Trophoblast cell (in vitro differentiated cells and primary cell): ENCODE results near the gene FRRS1L.

ENCODE experiments used
- DNase-seq, 2 donors: peaks; one replicate each; pipeline ENCODE4 v3.0.0-alpha.2; 2016
- H2AFZ ChIP-seq: 2 replicates; pipeline ENCODE4 v1.6.1; 2013; ENCODE audit warnings: low read length, moderate library complexity, mild to moderate bottlenecking; ENCODE audit not compliant: insufficient read depth, poor library complexity
- H2AK5ac ChIP-seq: 2 replicates; pipeline ENCODE4 v1.6.1; 2013; ENCODE audit warnings: mild to moderate bottlenecking, low read length
- H2BK120ac ChIP-seq: 2 replicates; pipeline ENCODE4 v1.6.1; 2013; ENCODE audit warnings: low read length, mild to moderate bottlenecking, moderate library complexity; ENCODE audit not compliant: insufficient read depth, poor library complexity
- H2BK12ac ChIP-seq: 2 replicates; pipeline ENCODE4 v1.6.1; 2013; ENCODE audit warnings: mild to moderate bottlenecking, low read length, moderate library complexity
- H2BK5ac ChIP-seq: 2 replicates; pipeline ENCODE4 v1.6.1; 2013; ENCODE audit warnings: low read length, low read depth, moderate library complexity, mild to moderate bottlenecking; ENCODE audit not compliant: poor library complexity
- H3K14ac ChIP-seq: 2 replicates; pipeline ENCODE4 v1.6.1; 2013; ENCODE audit warnings: mild to moderate bottlenecking, low read length
- H3K18ac ChIP-seq: 2 replicates; pipeline ENCODE4 v1.6.1; 2013; ENCODE audit warnings: mild to moderate bottlenecking, low read length
- H3K23ac ChIP-seq: 2 replicates; pipeline ENCODE4 v1.6.1; 2013; ENCODE audit warnings: low read length
- H3K27ac ChIP-seq: 2 replicates; pipeline ENCODE4 v1.5.1; 2013; ENCODE audit warnings: low read depth, mild to moderate bottlenecking, inconsistent platforms, low read length, moderate library complexity
- H3K27me3 ChIP-seq: 2 replicates; pipeline ENCODE4 v1.6.1; 2013; ENCODE audit warnings: inconsistent platforms, mild to moderate bottlenecking, low read length, moderate library complexity; ENCODE audit not compliant: insufficient read depth
- H3K36me3 ChIP-seq, 2 experiments: 1 replicate in 1 of 2; 2 replicates in 1 of 2; pipeline ENCODE4 v1.6.1; 2013; ENCODE audit warnings: low read length in 2 of 2, mild to moderate bottlenecking in 2 of 2, moderate library complexity in 1 of 2; ENCODE audit not compliant: insufficient read depth in 2 of 2, control insufficient read depth in 1 of 2
- H3K4ac ChIP-seq: 2 replicates; pipeline ENCODE4 v1.6.1; 2013; ENCODE audit warnings: low read depth, mild to moderate bottlenecking, low read length, moderate library complexity
- H3K4me1 ChIP-seq, 2 experiments: 1 replicate in 1 of 2; 2 replicates in 1 of 2; pipeline ENCODE4 v1.6.1; 2013; ENCODE audit warnings: low read length in 2 of 2, mild to moderate bottlenecking in 2 of 2, moderate library complexity in 1 of 2; ENCODE audit not compliant: insufficient read depth in 2 of 2, control insufficient read depth in 1 of 2
- H3K4me2 ChIP-seq: 2 replicates; pipeline ENCODE4 v1.6.1; 2013; ENCODE audit warnings: inconsistent platforms, mild to moderate bottlenecking, low read length, moderate library complexity
- H3K4me3 ChIP-seq: 2 replicates; pipeline ENCODE4 v1.5.1; 2013; ENCODE audit warnings: mild to moderate bottlenecking, low read depth, low read length, inconsistent platforms
- H3K79me1 ChIP-seq: one replicate; pipeline ENCODE4 v1.6.1; 2013; ENCODE audit warnings: low read length
- H3K79me2 ChIP-seq: 2 replicates; pipeline ENCODE4 v1.6.1; 2013; ENCODE audit warnings: low read length, mild to moderate bottlenecking; ENCODE audit not compliant: control insufficient read depth, insufficient read depth, poor library complexity
- H3K9ac ChIP-seq: 2 replicates; pipeline ENCODE4 v1.6.1; 2013; ENCODE audit warnings: mild to moderate bottlenecking, low read length
- H3K9me3 ChIP-seq: 2 replicates; pipeline ENCODE4 v1.6.1; 2013; ENCODE audit warnings: low read depth, mild to moderate bottlenecking, control low read depth, inconsistent platforms, low read length; ENCODE audit not compliant: insufficient read depth
- H4K12ac ChIP-seq: 2 replicates; pipeline ENCODE4 v1.6.1; 2013; ENCODE audit warnings: low read depth, mild to moderate bottlenecking, low read length, moderate library complexity
- H4K8ac ChIP-seq: 2 replicates; pipeline ENCODE4 v1.6.1; 2013; ENCODE audit warnings: low read depth, mild to moderate bottlenecking, low read length, moderate library complexity
- H4K91ac ChIP-seq: one replicate; pipeline ENCODE4 v1.6.1; 2013; ENCODE audit warnings: low read depth, mild to moderate bottlenecking, low read length, moderate library complexity
- WGBS: extraction: QIAGEN DNeasy Blood & Tissue Kit; methylation state at CpG from one replicate; pipeline ENCODE4 v1.1.7; 2013; ENCODE audit warnings: missing lambda C conversion rate; ENCODE audit not compliant: insufficient read length, insufficient coverage; ENCODE audit errors: extremely low coverage; 5-methylcytosine and 5-hydroxymethylcytosine counted together

FRRS1L gene

DNA sequence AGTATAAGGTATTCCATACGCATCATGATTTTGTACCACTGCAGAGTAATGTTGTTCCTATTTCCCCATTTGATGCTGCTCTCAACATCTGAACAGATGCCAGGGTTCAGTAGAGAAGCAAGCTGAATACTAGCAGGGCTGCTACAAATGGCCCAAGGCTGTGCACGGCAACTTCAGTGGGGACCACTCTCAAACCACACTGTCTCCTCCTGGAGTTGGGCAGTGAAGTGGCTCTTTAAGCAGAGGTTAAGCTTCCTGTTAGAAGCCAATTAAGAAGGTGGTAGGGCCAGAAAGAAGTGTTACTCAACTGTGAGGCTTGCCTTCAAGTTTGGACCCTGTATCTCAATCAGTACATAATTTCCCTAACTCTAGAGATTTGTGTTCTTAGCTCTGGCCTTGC, 79.3 kb downstream of the FRRS1L start:
- Histone ChIP-seq H3K4ac (no peak overlapping the region), H2BK120ac (no peak overlapping the region), H3K18ac (no peak overlapping the region), H3K27me3 (no peaks in the 10 kb centered on the region), H3K4me2 (no peak overlapping the region), H2AK5ac (no peak overlapping the region), H3K27ac (no peak overlapping the region), H3K4me1 (peaks cover 0 to 6% of the 10 kb centered on the region in 2 experiments), H4K91ac (no peak overlapping the region), H3K23ac (no peak overlapping the region), H3K9ac (no peak overlapping the region), H3K36me3 (peaks cover 9 to 16% of the 10 kb centered on the region in 2 experiments), H4K8ac (no peak overlapping the region), H3K79me2 (no peaks in the 10 kb centered on the region), H2BK5ac (no peak overlapping the region), H3K4me3 (no peak overlapping the region), H2BK12ac (no peak overlapping the region), H4K12ac (no peak overlapping the region), H3K14ac (no peak overlapping the region), H3K9me3 (no peaks in the 10 kb centered on the region), H3K79me1 (no peaks in the 10 kb centered on the region), H2AFZ (no peak overlapping the region)
- no peak for DNase-seq
- no CpG with 5 or more reads among the region's 2 CpGs for WGBS

DNA sequence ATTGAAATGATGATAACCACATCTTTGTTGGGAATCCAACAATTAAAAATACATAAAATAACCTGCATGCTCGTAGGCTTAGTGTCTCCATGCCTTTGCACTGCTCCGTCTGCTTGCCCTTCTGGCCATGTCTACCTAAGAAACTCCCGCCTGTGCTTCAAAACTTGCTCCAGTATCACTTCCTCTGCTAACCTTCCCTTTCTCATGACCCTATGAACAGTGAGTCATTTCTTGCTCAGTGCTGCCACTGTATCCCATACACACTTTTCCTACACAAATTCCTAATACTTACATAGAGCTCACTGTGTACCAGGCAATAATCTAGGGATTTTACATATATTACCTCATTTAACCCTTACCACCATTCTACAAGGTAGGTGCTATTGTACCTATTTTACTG, 80.8 kb downstream of the FRRS1L start:
- WGBS: no CpG with 5 or more reads among the region's 3 CpGs

DNA sequence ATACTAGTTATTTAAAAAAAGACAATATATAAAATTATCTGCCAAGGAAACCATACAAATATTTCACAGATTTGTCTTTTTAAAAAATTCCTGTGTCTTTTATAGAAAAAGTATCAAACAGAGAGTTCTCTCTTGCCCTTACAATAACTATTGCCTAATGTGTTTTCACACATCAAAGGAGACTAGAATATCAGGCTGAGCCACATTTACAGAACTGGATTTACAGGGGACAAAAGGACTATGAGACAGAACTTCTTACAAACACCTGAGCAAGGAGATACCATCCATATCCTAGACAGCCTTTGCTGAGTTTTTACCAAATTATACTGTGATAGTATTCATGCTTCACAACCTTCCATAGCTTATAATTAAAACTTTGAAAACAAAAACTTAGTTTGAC, 81.5 kb downstream of the FRRS1L start:
- Histone ChIP-seq H4K91ac (no peak overlapping the region), H3K4me1 (peaks cover 0 to 3% of the 10 kb centered on the region in 2 experiments), H3K27ac (no peak overlapping the region), H3K27me3 (no peaks in the 10 kb centered on the region), H4K12ac (no peak overlapping the region), H2AFZ (no peak overlapping the region), H3K14ac (no peak overlapping the region), H3K23ac (no peak overlapping the region), H2BK120ac (no peak overlapping the region), H2BK12ac (no peak overlapping the region), H3K9me3 (no peaks in the 10 kb centered on the region), H3K4ac (no peak overlapping the region), H3K4me3 (no peak overlapping the region), H2BK5ac (no peak overlapping the region), H4K8ac (no peak overlapping the region), H3K36me3 (peaks cover 7 to 12% of the 10 kb centered on the region in 2 experiments), H3K18ac (no peak overlapping the region), H3K79me2 (no peaks in the 10 kb centered on the region), H2AK5ac (no peak overlapping the region), H3K4me2 (no peak overlapping the region), H3K9ac (no peak overlapping the region), H3K79me1 (no peaks in the 10 kb centered on the region)
- peak; percentile 35 to 80 for DNase-seq

More for the DNA sequence above, 80.8 kb downstream of the FRRS1L start:
- Histone ChIP-seq H3K4me2 (no peak overlapping the region), H3K9ac (no peak overlapping the region), H2BK12ac (no peak overlapping the region), H3K9me3 (no peaks in the 10 kb centered on the region), H4K8ac (no peak overlapping the region), H3K79me1 (no peaks in the 10 kb centered on the region), H4K91ac (no peak overlapping the region), H4K12ac (no peak overlapping the region), H2BK5ac (no peak overlapping the region), H3K4me3 (no peak overlapping the region), H2BK120ac (no peak overlapping the region), H3K4ac (no peak overlapping the region), H3K4me1 (peaks cover 0 to 6% of the 10 kb centered on the region in 2 experiments), H3K23ac (no peak overlapping the region), H2AFZ (no peak overlapping the region), H3K79me2 (no peaks in the 10 kb centered on the region), H3K27me3 (no peaks in the 10 kb centered on the region), H3K27ac (no peak overlapping the region), H3K36me3 (peaks cover 9 to 16% of the 10 kb centered on the region in 2 experiments), H3K14ac (no peak overlapping the region), H3K18ac (no peak overlapping the region), H2AK5ac (no peak overlapping the region)
- peak; percentile 20 to 55 for DNase-seq

DNA sequence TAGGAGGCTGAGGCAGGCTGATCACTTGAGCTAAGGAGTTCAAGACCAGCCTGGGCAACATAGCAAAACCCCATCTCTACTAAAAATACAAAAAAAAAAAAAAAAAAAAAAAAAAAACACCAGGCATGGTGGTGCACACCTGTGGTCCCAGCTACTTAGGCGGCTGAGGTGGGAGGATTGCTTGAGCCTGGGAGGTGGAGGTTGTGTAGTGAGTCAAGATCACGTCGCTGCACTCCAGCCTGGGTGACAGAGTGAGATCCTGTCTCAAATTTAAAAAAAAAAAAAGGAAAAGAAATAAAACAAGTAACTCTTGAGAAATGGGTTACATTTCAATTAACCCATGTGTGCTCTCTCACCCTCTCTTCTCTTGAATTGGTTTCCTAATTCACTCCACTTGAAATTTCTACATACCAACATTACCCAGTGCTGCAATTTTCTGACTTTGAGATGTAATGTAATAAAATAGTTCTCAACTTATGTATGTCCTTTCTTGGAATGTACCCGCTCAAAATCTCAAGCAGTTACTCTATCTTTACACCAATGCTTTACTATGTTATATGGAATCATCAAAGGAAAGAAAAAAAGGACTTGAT, 83.1 kb downstream of the FRRS1L start:
- H4K91ac ChIP-seq: no peak overlapping the region
- no peak overlapping the region for H3K4me3 ChIP-seq
- no peak overlapping the region for H3K18ac ChIP-seq
- no peak overlapping the region for H2BK5ac ChIP-seq
- H3K9ac ChIP-seq: no peak overlapping the region
- no peaks in the 10 kb centered on the region for H3K9me3 ChIP-seq
- H4K8ac ChIP-seq: no peak overlapping the region
- H3K23ac ChIP-seq: no peak overlapping the region
- H2AFZ ChIP-seq: no peak overlapping the region
- H3K14ac ChIP-seq: no peak overlapping the region
- no peak overlapping the region for H2BK120ac ChIP-seq
- peaks cover 3 to 8% of the 10 kb centered on the region in 2 experiments for H3K36me3 ChIP-seq
- H3K4me1 ChIP-seq: peaks cover 0 to 3% of the 10 kb centered on the region in 2 experiments
- no peak overlapping the region for H3K4ac ChIP-seq
- H3K79me1 ChIP-seq: no peaks in the 10 kb centered on the region
- no CpG with 5 or more reads among the region's 4 CpGs for WGBS
- no peak overlapping the region for H2AK5ac ChIP-seq
- no peaks in the 10 kb centered on the region for H3K27me3 ChIP-seq
- no peak overlapping the region for H4K12ac ChIP-seq
- no peak overlapping the region for H3K4me2 ChIP-seq
- H3K27ac ChIP-seq: no peak overlapping the region
- H3K79me2 ChIP-seq: no peaks in the 10 kb centered on the region
- no peak for DNase-seq
- no peak overlapping the region for H2BK12ac ChIP-seq
